NCI-H748 (cell line): ENCODE data around the gene FHAD1.

Experiments used
- DNase-seq: peaks from one replicate; lab custom pipeline; 2025; ENCODE audit not compliant: unreplicated experiment; lab: John Stamatoyannopoulos, UW

The FHAD1 gene

DNA sequence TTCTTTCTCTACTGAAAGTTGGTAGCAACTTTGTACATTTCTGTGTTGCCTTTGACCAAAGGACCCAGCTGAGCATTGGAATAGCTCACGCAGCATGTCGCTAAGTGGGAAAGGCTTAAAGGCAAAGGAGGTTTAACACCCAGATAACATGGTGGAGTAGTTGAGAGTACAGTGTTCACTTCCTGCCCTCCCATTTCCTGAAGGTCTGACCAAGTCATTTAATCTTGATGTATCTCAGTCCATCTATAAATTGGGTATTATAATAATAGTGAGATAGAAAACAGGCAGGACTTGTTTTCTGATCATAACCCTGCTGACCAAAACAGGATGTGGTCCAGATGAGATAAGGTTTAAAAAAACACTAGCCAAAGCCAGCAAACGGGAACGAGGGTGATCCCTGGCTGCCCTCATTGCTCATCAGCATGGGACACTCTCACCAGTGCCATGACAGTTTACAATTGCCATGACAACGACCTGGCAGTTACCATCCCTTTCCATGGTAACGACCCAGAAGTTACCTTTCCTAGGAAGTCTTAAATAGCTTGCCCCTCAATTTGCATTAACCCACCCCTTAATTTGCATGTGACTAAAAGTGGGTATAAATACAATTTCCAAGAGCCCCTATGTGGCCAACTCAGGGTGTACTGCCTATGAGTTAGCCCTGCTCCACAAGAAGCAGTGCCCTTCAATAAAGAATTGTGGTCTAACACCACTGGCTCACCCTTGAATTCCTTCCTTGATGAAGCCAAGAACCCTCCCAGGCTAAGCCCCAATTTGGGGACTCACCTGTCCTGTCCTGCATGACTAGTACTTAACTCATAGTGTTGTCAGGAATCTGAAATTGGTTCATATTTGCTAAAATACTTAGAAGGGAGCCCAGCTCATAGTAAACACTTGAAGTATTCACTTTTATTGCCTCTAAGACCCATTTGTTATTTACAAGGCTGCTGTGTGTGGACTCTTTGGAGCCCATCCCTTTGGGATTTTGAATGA is 28.4 kb upstream of the FHAD1 start:
- no peak for DNase-seq

DNA sequence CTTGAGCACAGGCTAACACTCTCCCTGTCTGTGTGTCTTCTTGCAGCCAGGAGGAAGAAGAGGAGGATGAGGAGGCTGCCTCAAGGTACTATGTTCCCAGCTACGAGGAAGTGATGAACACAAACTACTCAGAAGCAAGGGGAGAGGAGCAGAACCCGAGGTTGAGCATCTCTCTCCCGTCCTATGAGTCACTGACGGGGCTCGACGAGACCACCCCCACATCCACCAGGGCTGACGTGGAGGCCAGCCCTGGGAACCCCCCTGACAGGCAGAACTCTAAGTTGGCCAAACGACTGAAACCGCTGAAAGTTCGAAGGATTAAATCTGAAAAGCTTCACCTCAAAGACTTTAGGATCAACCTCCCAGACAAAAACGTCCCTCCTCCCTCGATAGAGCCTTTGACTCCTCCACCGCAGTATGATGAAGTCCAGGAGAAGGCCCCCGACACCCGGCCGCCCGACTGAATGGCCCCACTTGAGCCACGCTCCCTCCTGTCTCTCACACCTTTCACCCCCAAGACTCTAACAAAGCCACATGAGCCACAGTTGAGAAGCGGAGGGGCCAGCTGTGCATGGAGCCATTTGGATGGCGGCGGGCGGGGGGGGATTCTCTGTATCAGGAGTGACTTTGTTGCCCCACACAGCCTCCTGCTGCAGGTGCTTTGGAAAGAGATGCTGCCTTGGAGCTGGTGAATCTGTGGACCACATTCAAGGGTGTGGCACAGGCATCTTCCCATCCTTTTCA is 27.6 kb upstream of the FHAD1 start:
- DNase-seq: no peak

DNA sequence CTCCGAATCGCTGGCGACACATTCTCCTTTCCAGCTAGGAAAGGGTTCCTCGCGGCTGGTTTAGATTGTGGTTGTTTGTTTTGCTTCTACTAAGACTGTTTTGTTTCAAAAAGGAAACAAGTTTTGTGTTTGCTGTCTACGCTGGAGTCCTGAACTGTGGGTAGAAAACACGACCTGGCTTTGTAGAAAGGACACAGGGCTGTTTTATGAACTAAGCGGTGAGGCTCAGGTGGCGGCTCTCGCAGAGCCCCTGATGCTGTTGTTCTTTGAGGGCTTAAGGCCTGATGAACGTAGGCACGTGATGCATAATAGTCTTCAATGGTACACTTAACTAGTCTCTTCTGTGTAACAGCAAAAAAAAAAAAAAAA is 27.0 kb upstream of the FHAD1 start:
- no peak for DNase-seq

- no peak for DNase-seq
Measured at GRCh38 chr1:15220825-15221431, 26.1 kb upstream of the FHAD1 start.

GRCh38 chr1:15222653-15223303 is 24.2 kb upstream of the FHAD1 start:
- no peak for DNase-seq

- no peak for DNase-seq
Measured at GRCh38 chr1:15224259-15224869, 22.7 kb upstream of the FHAD1 start.

DNA sequence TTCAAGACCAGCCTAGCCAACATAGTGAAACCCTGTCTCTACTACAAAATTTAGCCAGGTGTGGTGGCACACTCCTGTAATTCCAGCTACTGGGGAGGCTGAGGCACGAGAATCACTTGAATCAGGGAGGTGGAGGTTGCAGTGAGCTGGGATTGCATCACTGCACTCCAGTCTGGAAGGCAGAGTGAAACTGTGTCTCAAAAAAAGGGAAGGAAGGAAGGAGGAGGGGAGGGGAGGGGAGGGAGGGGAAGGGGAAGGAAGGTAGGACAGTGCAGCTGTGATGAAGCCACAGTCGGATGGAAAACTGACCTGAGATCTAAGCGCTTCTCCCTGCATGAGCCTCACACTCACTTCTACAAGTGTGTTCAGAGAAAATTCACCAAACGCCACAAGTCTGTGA is 22.0 kb upstream of the FHAD1 start:
- no peak for DNase-seq

DNA sequence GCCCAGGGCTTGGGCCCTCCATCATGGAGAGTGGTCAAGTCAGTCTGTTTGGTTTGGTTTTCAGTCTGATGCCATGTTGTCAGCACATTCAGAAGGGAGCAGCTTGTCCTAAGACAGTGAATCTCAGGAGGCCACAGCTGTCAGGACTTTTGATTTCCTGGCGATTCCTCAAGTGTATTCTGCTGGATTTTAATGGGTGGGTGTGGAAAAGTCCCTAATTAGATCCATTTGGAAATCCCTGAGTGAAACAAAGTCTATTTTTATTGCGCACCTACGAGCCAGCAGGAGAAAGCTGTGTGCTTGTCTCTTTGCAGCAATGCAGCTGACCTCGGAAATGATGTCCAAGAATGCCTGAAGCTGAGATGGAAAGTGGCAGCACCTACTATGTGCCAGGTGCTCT is 21.6 kb upstream of the FHAD1 start:
- DNase-seq: no peak

- DNase-seq: no peak
Measured at GRCh38 chr1:15226388-15227255, 20.4 kb upstream of the FHAD1 start.

GRCh38 chr1:15229707-15230131 is 17.3 kb upstream of the FHAD1 start:
- no peak for DNase-seq

DNA sequence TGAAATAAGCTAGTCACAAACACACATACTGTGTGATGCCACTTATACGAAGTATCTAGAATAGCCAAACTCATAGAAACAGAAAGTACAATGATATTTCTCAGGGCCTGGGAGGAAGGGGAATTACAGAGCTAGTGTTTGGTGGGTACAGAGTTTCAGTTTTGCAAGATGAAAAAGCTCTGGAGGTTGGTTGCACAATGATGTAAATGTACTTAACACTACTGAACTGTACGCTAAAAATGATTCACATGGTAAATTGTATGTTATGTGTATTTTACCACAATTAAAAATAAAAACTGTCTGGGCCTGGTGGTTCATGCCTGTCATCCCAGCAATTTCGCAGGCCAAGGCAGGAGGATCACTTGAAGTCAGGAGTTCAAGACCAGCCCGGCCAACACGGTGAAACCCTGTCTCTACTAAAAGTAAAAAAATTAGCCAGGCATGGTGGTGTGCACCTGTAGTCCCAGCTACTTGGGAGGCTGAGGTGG is 15.3 kb upstream of the FHAD1 start:
- DNase-seq: no peak

GRCh38 chr1:15233689-15234088 is 13.3 kb upstream of the FHAD1 start:
- DNase-seq: no peak

DNA sequence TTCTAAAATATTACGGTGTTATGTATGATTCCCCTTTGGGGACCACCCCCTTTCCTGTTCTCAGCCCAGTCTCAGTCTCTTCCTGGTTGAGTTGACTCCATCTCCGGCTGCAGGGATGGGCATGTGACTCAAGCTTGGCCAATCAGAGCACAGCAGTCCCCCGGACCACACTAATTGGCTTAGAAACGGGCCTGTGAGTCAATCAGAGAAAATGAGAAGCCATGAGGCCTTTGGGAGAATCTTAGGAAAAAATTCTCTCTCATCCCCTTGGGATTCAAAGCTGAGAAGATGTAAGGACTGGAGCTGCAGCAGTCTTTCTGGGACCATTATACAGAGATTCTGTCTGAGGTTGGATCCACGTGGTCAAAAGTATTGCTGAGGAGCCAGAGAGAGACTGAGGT is 10.7 kb upstream of the FHAD1 start:
- no peak for DNase-seq

DNA sequence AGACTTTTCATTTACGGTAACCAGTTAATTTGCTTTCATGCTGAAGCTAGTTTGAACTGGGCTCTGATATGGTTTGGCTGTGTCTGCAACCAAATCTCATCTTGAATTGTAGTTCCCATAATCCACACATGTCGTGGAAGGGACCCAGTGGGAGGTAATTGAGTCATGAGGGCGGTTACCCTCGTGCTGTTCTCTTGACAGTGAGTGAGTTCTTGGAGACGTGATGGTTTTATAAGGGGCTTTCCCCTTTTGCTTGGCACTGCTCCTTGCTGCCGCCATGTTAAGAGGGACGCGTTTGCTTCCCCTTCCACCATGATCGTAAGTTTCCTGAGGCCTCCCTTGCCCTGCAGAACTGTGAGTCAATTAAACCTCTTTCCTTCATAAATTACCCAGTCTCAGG is 10.3 kb upstream of the FHAD1 start:
- no peak for DNase-seq

DNA sequence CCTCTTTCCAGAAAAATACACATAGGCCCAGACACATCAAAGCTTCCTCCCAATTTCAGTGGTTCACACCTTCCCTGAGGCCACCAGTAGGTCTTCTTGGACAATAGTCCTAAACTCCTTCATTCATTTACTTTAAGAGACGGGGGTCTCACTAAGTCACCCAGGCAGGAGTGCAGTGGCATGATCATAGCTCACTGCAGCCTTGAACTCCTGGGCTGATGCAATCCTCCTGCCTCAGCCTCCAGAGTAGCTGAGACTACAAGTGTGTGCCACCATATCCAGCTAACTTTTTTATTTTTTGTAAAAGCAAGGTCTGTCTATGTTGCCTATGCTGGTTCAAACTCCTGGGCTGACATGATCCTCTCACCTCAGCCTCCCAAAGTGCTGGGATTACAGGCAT is 8.2 kb upstream of the FHAD1 start:
- no peak for DNase-seq

DNA sequence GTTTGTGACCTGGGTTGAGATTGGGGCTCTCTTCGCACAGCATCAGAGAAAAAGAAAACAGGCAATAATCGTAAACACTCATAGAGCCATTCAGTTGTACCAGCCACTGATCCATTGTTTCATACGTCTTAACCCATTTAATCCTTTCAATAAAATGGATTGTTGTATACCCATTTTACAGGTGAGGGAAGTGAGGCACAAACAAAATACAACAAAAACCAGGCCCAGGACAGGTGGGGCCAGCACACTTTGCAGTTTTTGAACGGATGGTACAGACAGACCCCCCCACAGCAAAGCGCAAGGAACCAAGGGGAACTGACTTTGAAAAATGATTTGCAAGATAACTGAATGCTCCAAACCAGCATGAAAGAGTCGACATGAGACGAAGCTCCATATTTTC is 4.3 kb upstream of the FHAD1 start:
- DNase-seq: no peak

GRCh38 chr1:15243275-15244043 is 3.6 kb upstream of the FHAD1 start:
- no peak for DNase-seq

GRCh38 chr1:15244813-15245212 is 2.2 kb upstream of the FHAD1 start:
- DNase-seq: no peak
